Neural cell (in vitro differentiated cells): ENCODE measurements around the gene RPP38. TPM values are rescaled to one million over a fixed set of nuclear protein-coding genes. Genes with fewer than 3 reads are reported as not detected.

ENCODE experiments used
- H2AFZ ChIP-seq: fragments of 200-600, 300-800 bp; sonication (generic), shearing (Covaris generic); 2 replicates; pipeline ENCODE4 v1.6.0; 2014; ENCODE audit warnings: low read depth, mild to moderate bottlenecking, antibody characterized with exemption, low read length, moderate library complexity
- H3F3A ChIP-seq: fragments of 200-600 bp; shearing (Covaris generic); 2 replicates; pipeline ENCODE4 v1.6.1; 2016; ENCODE audit warnings: mild to moderate bottlenecking, moderate library complexity, mixed read lengths, antibody characterized with exemption, low read length; ENCODE audit not compliant: insufficient read depth, poor library complexity, severe bottlenecking
- H3K27ac ChIP-seq: fragments of 200-600, 300-800 bp; sonication (generic), shearing (Covaris generic); 2 replicates; pipeline ENCODE4 v1.5.1; 2014; ENCODE audit warnings: mild to moderate bottlenecking, low read length, moderate library complexity
- H3K27me3 ChIP-seq: fragments of 300-800, 200-600 bp; sonication (generic), shearing (Covaris generic); 2 replicates; pipeline ENCODE4 v1.6.0; 2014; ENCODE audit warnings: mild to moderate bottlenecking, low read depth, low read length, moderate library complexity; ENCODE audit not compliant: insufficient read depth
- H3K36me3 ChIP-seq: fragments of 300-800, 200-600 bp; sonication (generic), shearing (Covaris generic); 2 replicates; pipeline ENCODE4 v1.5.1; 2014; ENCODE audit warnings: mild to moderate bottlenecking, antibody characterized with exemption, low read length, moderate library complexity; ENCODE audit not compliant: insufficient read depth
- H3K4me2 ChIP-seq: fragments of 300-800, 200-600 bp; sonication (generic), shearing (Covaris generic); 2 replicates; pipeline ENCODE4 v1.6.0; 2014; ENCODE audit warnings: mild to moderate bottlenecking, low read length
- H3K4me3 ChIP-seq: fragments of 300-800, 200-600 bp; sonication (generic), shearing (Covaris generic); 2 replicates; pipeline ENCODE4 v1.5.1; 2014; ENCODE audit warnings: mild to moderate bottlenecking, low read length, moderate library complexity
- H3K79me2 ChIP-seq: fragments of 200-600 bp; shearing (Covaris generic); replicated peaks from 2 replicates; pipeline ENCODE4 v1.6.0; 2014; ENCODE audit warnings: mild to moderate bottlenecking, low read length, moderate library complexity; ENCODE audit not compliant: insufficient read depth
- H3K9ac ChIP-seq: fragments of 300-800, 200-600 bp; sonication (generic), shearing (Covaris generic); 2 replicates; pipeline ENCODE4 v1.6.1; 2016; ENCODE audit warnings: mild to moderate bottlenecking, low read length, mixed read lengths
- H3K9me2 ChIP-seq: fragments of 200-600 bp; shearing (Covaris generic); 2 replicates; pipeline ENCODE4 v1.6.1; 2016; ENCODE audit warnings: mild to moderate bottlenecking, low read length, mixed read lengths; ENCODE audit not compliant: insufficient read depth
- H3K9me3 ChIP-seq: fragments of 200-600, 300-800 bp; sonication (generic), shearing (Covaris generic); 2 replicates; pipeline ENCODE4 v1.6.1; 2016; ENCODE audit warnings: mild to moderate bottlenecking, mixed run types, low read length, moderate library complexity, mixed read lengths
- H4K20me1 ChIP-seq: fragments of 200-600 bp; shearing (Covaris generic); 2 replicates; pipeline ENCODE4 v1.6.1; 2016; ENCODE audit warnings: mild to moderate bottlenecking, mixed run types; ENCODE audit not compliant: insufficient read depth
- CTCF ChIP-seq: fragments of 450-650 bp; IDR thresholded peaks from 2 replicates; pipeline ENCODE4 v1.5.1; 2014; ENCODE audit warnings: antibody characterized with exemption, mild to moderate bottlenecking, moderate library complexity; ENCODE audit not compliant: poor library complexity, severe bottlenecking
- EP300 ChIP-seq: fragments of 450-650 bp; conservative IDR thresholded peaks from 2 replicates; pipeline ENCODE4 v1.6.1; 2014; ENCODE audit warnings: antibody characterized with exemption, mild to moderate bottlenecking, moderate library complexity; ENCODE audit not compliant: poor library complexity, severe bottlenecking
- EZH2 ChIP-seq: fragments of 200-600, 300-800 bp; shearing (Covaris generic), sonication (generic); IDR thresholded peaks from 2 replicates; pipeline ENCODE4 v1.6.1; 2014; ENCODE audit warnings: antibody characterized with exemption, low read length, borderline replicate concordance, mild to moderate bottlenecking; ENCODE audit not compliant: insufficient read depth, poor library complexity, severe bottlenecking
- MXI1 ChIP-seq: fragments of 450-650 bp; conservative IDR thresholded peaks from 2 replicates; pipeline ENCODE4 v1.6.1; 2014; ENCODE audit warnings: antibody characterized with exemption, mild to moderate bottlenecking; ENCODE audit not compliant: poor library complexity, severe bottlenecking
- POLR2AphosphoS5 ChIP-seq: IDR thresholded peaks from 2 replicates; pipeline ENCODE4 v1.6.1; 2012
- RAD21 ChIP-seq: fragments of 450-650 bp; conservative IDR thresholded peaks from 2 replicates; pipeline ENCODE4 v1.6.1; 2014; ENCODE audit warnings: antibody characterized with exemption, mild to moderate bottlenecking, moderate library complexity
- SMC3 ChIP-seq: fragments of 450-650 bp; conservative IDR thresholded peaks from 2 replicates; pipeline ENCODE4 v1.6.1; 2014; ENCODE audit warnings: antibody characterized with exemption, mild to moderate bottlenecking, moderate library complexity; ENCODE audit not compliant: poor library complexity
- TAF1 ChIP-seq: IDR thresholded peaks from 2 replicates; pipeline ENCODE4 v1.6.1; 2012; ENCODE audit warnings: low read depth
- polyA plus RNA-seq: library from polyadenylated mRNA; depleted of rRNA; stranded (reverse); fragments of >200 nt; gene quantifications from 2 replicates; pipeline ENCODE4 v1.2.3, GENCODE V29; 2014
- TF ChIP-seq, protein P1 (sequence below): IDR thresholded peaks from 2 replicates; pipeline ENCODE4 v1.6.1; 2012; ENCODE audit warnings: borderline replicate concordance

RPP38 gene
- polyA plus RNA-seq, 1 donor from 2014 or later = 9.8 TPM

DNA sequence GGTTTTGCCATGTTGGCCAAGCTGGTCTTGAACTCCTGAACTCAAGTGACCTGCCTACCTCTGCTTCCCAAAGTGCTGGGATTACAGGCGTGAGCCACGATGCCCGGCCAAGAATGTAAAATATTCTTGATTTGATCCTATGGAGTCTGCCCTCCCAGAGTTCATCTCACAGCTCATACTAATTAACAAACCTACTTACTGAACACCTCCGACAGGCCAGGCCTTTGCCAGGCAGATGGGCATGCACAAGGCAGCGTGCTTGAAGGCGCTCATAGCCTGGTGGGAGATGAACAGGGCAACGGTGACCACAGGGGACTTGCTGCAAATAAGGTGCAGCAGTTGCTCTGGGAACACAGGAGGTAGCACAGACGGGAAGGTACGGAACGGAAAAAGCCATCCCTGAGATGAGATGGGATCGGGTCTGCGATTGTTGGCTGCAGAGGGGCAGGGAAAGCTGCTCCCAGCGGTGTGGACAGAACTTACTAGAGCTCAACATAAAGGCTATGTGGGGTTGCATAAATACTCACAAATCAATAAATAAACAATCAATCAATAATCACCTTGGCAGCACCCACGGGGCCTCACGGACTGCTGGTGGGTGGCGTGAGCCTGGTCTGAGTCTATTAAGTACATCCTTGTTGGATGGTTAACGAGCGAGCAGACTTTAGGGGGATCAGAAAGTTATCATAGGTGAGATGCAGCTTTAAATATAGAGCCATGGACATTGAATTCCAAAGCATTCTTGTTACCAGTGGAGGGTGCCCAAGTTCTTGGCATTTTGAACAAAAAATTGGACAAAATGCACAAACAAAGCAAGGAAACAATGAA is 13.3 kb upstream of the RPP38 start:
- Histone ChIP-seq H3F3A (no peaks in the 10 kb centered on the region), H3K9ac (no peak overlapping the region), H3K79me2 (no peaks in the 10 kb centered on the region), H2AFZ (no peak overlapping the region), H3K27me3 (no peaks in the 10 kb centered on the region), H3K9me3 (no peaks in the 10 kb centered on the region), H3K4me2 (no peak overlapping the region), H3K36me3 (no peaks in the 10 kb centered on the region), H3K27ac (no peak overlapping the region), H3K4me3 (no peak overlapping the region), H4K20me1 (no peaks in the 10 kb centered on the region), H3K9me2 (no peaks in the 10 kb centered on the region)
- no peak for TF ChIP-seq CTCF
- no peak for TF ChIP-seq TAF1
- no peak for TF ChIP-seq EP300
- TF ChIP-seq RAD21 = no peak
- TF ChIP-seq, protein P1, sequence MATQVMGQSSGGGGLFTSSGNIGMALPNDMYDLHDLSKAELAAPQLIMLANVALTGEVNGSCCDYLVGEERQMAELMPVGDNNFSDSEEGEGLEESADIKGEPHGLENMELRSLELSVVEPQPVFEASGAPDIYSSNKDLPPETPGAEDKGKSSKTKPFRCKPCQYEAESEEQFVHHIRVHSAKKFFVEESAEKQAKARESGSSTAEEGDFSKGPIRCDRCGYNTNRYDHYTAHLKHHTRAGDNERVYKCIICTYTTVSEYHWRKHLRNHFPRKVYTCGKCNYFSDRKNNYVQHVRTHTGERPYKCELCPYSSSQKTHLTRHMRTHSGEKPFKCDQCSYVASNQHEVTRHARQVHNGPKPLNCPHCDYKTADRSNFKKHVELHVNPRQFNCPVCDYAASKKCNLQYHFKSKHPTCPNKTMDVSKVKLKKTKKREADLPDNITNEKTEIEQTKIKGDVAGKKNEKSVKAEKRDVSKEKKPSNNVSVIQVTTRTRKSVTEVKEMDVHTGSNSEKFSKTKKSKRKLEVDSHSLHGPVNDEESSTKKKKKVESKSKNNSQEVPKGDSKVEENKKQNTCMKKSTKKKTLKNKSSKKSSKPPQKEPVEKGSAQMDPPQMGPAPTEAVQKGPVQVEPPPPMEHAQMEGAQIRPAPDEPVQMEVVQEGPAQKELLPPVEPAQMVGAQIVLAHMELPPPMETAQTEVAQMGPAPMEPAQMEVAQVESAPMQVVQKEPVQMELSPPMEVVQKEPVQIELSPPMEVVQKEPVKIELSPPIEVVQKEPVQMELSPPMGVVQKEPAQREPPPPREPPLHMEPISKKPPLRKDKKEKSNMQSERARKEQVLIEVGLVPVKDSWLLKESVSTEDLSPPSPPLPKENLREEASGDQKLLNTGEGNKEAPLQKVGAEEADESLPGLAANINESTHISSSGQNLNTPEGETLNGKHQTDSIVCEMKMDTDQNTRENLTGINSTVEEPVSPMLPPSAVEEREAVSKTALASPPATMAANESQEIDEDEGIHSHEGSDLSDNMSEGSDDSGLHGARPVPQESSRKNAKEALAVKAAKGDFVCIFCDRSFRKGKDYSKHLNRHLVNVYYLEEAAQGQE = no peak
- TF ChIP-seq POLR2AphosphoS5 = no peak
- no peak for TF ChIP-seq MXI1
- TF ChIP-seq SMC3 = no peak
- TF ChIP-seq EZH2 = no peak

- no peak overlapping the region for H3K4me2 ChIP-seq
- H4K20me1 ChIP-seq = no peaks in the 10 kb centered on the region
- H3K27me3 ChIP-seq = no peaks in the 10 kb centered on the region
- no peaks in the 10 kb centered on the region for H3K79me2 ChIP-seq
- H3K36me3 ChIP-seq = no peaks in the 10 kb centered on the region
- H3K9me2 ChIP-seq = no peaks in the 10 kb centered on the region
- no peak overlapping the region for H3K27ac ChIP-seq
- H2AFZ ChIP-seq = no peak overlapping the region
- no peaks in the 10 kb centered on the region for H3K9me3 ChIP-seq
- no peak overlapping the region for H3K9ac ChIP-seq
- TF ChIP-seq MXI1 = no peak
- TF ChIP-seq, protein P1 = no peak
- no peak for TF ChIP-seq CTCF
- TF ChIP-seq EP300 = no peak
- no peak for TF ChIP-seq TAF1
- TF ChIP-seq POLR2AphosphoS5 = no peak
- no peak for TF ChIP-seq RAD21
- TF ChIP-seq EZH2 = no peak
- no peak for TF ChIP-seq SMC3
- no peaks in the 10 kb centered on the region for H3F3A ChIP-seq
- H3K4me3 ChIP-seq = no peak overlapping the region
Measured at GRCh38 chr10:15084502-15084922, 12.6 kb upstream of the RPP38 start.
